Non-pigmented ciliary epithelial cell (primary cell): Measurements from ENCODE around the gene CCT8L2.
"Not testable (repeated sequence)": the region's sequence is repeated elsewhere in the genome, so short reads cannot be mapped to it uniquely, and the experiment has no call there.

Experiments
- DNase-seq: peaks from one replicate; pipeline ENCODE4 v3.0.0-alpha.2; 2010; ENCODE audit warnings: low read depth

CCT8L2 gene

GRCh38 chr22:16592710-16593109 lies at the start of gene CCT8L2:
Gene CCT8L2, minus strand, starts transcription at chr22:16592810. Its CDS starts 260 bp downstream, at chr22:16592550.
- DNase-seq: not testable (repeated sequence)

GRCh38 chr22:16635442-16635841 lies 42.8 kb upstream of the CCT8L2 start:
- not testable (repeated sequence) for DNase-seq

GRCh38 chr22:16634092-16634491 lies 41.5 kb upstream of the CCT8L2 start:
- not testable (repeated sequence) for DNase-seq

- DNase-seq: not testable (repeated sequence)
Measured at GRCh38 chr22:16628476-16628875, 35.9 kb upstream of the CCT8L2 start.

GRCh38 chr22:16625018-16625417 lies 32.4 kb upstream of the CCT8L2 start:
- not testable (repeated sequence) for DNase-seq

GRCh38 chr22:16623595-16623994 lies 31.0 kb upstream of the CCT8L2 start:
- DNase-seq: not testable (repeated sequence)

- DNase-seq: not testable (repeated sequence)
Measured at GRCh38 chr22:16617516-16617915, 24.9 kb upstream of the CCT8L2 start.

- not testable (repeated sequence) for DNase-seq
Measured at GRCh38 chr22:16616390-16616938, 23.9 kb upstream of the CCT8L2 start.

- DNase-seq: not testable (repeated sequence)
Measured at GRCh38 chr22:16615606-16616245, 23.1 kb upstream of the CCT8L2 start.

- no peak for DNase-seq
Measured at GRCh38 chr22:16609548-16610261, 17.1 kb upstream of the CCT8L2 start.

- DNase-seq: no peak
Measured at GRCh38 chr22:16608931-16609330, 16.3 kb upstream of the CCT8L2 start.

- DNase-seq: not testable (repeated sequence)
Measured at GRCh38 chr22:16604257-16604998, 11.8 kb upstream of the CCT8L2 start.

- DNase-seq: not testable (repeated sequence)
Measured at GRCh38 chr22:16603770-16604242, 11.2 kb upstream of the CCT8L2 start.

GRCh38 chr22:16603448-16603768 lies 10.8 kb upstream of the CCT8L2 start:
- no peak for DNase-seq

GRCh38 chr22:16602728-16603447 lies 10.3 kb upstream of the CCT8L2 start:
- not testable (repeated sequence) for DNase-seq

GRCh38 chr22:16602224-16602727 lies 9.7 kb upstream of the CCT8L2 start:
- not testable (repeated sequence) for DNase-seq

GRCh38 chr22:16601437-16602223 lies 9.0 kb upstream of the CCT8L2 start:
- no peak for DNase-seq

GRCh38 chr22:16600644-16601436 lies 8.2 kb upstream of the CCT8L2 start:
- not testable (repeated sequence) for DNase-seq

- DNase-seq: not testable (repeated sequence)
Measured at GRCh38 chr22:16599648-16600047, 7.0 kb upstream of the CCT8L2 start.

GRCh38 chr22:16595251-16595650 lies 2.6 kb upstream of the CCT8L2 start:
- DNase-seq: not testable (repeated sequence)
